GM19043 (cell line): ENCODE measurements around the gene P2RX5.

Experiments
- ATAC-seq: cut with Tn5 transposase; IDR thresholded peaks from one replicate; pipeline ENCODE4 v1.9.1; 2021; ENCODE audit warnings: low read depth; ENCODE audit not compliant: unreplicated experiment

Gene P2RX5

GRCh38 chr17:3657874-3658783 is 37.8 kb downstream of the P2RX5 start:
- ATAC-seq: no peak

- ATAC-seq: no peak
Measured at GRCh38 chr17:3657588-3657869, 38.4 kb downstream of the P2RX5 start.

- ATAC-seq: no peak
Measured at GRCh38 chr17:3656755-3657587, 39.0 kb downstream of the P2RX5 start.

- no peak for ATAC-seq
Measured at GRCh38 chr17:3656353-3656752, 39.6 kb downstream of the P2RX5 start.

GRCh38 chr17:3655766-3656165 is 40.2 kb downstream of the P2RX5 start:
- no peak for ATAC-seq

- ATAC-seq: no peak
Measured at GRCh38 chr17:3647769-3648555, 48.0 kb downstream of the P2RX5 start.

- no peak for ATAC-seq
Measured at GRCh38 chr17:3647251-3647650, 48.7 kb downstream of the P2RX5 start.

- no peak for ATAC-seq
Measured at GRCh38 chr17:3645310-3645709, 50.6 kb downstream of the P2RX5 start.

GRCh38 chr17:3643889-3644349 is 52.0 kb downstream of the P2RX5 start:
- no peak for ATAC-seq

- no peak for ATAC-seq
Measured at GRCh38 chr17:3641717-3642486, 54.1 kb downstream of the P2RX5 start.

- no peak for ATAC-seq
Measured at GRCh38 chr17:3641014-3641413, 54.9 kb downstream of the P2RX5 start.

GRCh38 chr17:3639981-3640596 is 55.9 kb downstream of the P2RX5 start:
- no peak for ATAC-seq

- no peak for ATAC-seq
Measured at GRCh38 chr17:3636908-3637373, 59.0 kb downstream of the P2RX5 start.

- peak; percentile 94 for ATAC-seq
Measured at GRCh38 chr17:3636154-3636907, 59.6 kb downstream of the P2RX5 start, which contains the start of the genes CTNS and SHPK. CTNS (plus strand) TSS chr17:3636760; CDS start chr17:3640207, 3,447 bp downstream. SHPK (minus strand) TSS chr17:3636250; CDS start chr17:3636219, 31 bp downstream.

- no peak for ATAC-seq
Measured at GRCh38 chr17:3635474-3636153, 60.3 kb downstream of the P2RX5 start.

GRCh38 chr17:3632287-3632686 is 63.7 kb downstream of the P2RX5 start:
- ATAC-seq: no peak

GRCh38 chr17:3630781-3631180 is 65.2 kb downstream of the P2RX5 start:
- no peak for ATAC-seq

GRCh38 chr17:3627769-3628167 is 68.2 kb downstream of the P2RX5 start:
- no peak for ATAC-seq
